ENCODE data around the gene TRIM29.

Gene TRIM29

DNA sequence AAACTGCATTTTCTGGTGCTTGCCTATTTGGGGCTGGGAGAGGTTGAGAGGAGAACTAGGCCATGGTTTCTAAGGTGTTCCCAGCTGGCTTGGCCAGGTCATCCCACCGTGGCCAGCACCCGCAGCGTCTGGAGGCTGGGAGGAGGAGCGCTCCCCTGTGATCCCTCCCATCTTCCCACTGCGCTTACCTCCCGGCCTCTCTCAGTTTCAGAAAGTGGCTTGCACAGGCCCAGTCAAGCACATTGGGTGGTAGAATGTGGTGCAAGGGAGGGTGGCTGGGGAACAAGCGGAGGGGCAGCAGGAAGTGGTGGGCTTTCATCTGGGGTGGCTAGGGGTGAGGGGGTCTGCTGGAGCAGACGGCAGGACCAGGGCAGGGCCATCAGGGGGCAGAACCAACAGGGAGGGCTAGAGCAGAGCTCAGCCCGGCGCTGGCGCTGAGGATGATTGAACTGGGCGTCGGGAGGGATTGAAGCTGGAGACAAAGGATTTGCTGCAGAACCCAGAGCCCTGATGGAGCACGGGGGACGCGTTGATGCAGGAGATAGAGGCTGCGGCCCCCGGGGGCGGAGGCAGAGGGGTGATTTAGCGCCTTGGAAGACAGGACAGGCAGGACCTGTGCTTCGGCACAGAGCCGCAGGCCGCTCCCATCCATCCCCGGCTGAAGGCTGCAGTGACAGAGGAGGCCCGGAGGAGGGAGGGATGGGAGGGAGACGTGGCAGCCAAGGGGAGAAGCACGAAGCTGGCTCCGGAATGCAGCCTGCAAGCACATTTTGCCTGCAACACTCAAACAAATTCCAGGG, 76.0 kb downstream of the TRIM29 start:
- no peak for DNase-seq (ENCODE audit: low read depth)

All from HS-27A (cell line).